Measurements from ENCODE around the gene PNPLA7. TPM values are rescaled to one million over a fixed set of nuclear protein-coding genes. Genes with fewer than 3 reads are reported as not detected.

PNPLA7 gene
- total and polyA plus RNA-seq, 3 donors from 2014 or later: 4.2 to 17.8 (median 10.9) TPM

DNA sequence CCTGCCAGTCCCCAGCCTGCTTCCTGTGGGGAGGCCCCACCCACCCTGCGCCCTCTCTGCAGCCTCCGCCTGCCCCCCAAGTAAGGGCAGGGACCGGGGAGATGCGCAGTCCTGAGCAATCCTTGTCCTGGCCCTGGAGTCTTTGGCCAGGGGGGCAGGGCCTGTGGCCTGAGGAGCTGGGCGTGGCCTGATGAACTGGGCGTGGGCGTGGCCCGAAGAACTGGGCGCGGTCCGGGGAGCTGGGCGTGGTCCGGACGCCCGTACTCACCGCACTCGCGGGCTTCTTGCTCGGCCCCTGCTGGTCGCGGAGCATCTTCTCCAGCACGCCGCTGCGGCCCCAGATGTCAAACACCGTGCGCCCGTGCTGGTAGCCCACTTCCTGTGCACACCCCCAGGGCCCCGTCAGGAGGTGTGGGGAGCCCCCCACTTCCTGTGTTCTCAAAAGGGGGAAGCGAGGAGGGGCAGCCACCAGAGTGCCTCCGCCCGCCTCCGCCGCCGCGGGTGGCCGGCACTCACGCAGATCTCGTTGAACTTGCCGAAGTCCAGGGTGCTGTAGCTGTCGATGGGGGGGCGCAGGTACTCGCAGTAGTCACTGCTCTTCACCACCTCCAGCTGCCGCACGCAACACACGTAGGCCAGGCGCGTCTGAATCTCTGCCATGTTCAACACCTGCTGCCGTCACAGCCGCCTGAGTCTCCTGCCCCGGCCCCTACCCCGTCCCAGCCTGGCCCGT lies 88.4 kb downstream of the PNPLA7 start:
- DNase-seq: peak; percentile 67
- Histone ChIP-seq H3K9me3 (no peaks in the 10 kb centered on the region), H3K27me3 (no peaks in the 10 kb centered on the region), H3K4me3 (peak overlapping the region in 1 of 2 donors; percentile 6), H3K4me1 (peaks cover 28% of the 10 kb centered on the region), H3K27ac (no peak overlapping the region), H3K36me3 (ENCODE audit: low read depth, missing control alignments) (no peaks in the 10 kb centered on the region)
- 45 to 50% methylated on average over 2 to 52 of the region's 52 CpGs for WGBS, 2 donors
- intact Hi-C loops (cut with DNase I; ENCODE audit: low total_unique reads): no loop called here
- TF ChIP-seq POLR2A (IDR thresholded peaks at IDR 0.05): no peak
- TF ChIP-seq, protein P1, sequence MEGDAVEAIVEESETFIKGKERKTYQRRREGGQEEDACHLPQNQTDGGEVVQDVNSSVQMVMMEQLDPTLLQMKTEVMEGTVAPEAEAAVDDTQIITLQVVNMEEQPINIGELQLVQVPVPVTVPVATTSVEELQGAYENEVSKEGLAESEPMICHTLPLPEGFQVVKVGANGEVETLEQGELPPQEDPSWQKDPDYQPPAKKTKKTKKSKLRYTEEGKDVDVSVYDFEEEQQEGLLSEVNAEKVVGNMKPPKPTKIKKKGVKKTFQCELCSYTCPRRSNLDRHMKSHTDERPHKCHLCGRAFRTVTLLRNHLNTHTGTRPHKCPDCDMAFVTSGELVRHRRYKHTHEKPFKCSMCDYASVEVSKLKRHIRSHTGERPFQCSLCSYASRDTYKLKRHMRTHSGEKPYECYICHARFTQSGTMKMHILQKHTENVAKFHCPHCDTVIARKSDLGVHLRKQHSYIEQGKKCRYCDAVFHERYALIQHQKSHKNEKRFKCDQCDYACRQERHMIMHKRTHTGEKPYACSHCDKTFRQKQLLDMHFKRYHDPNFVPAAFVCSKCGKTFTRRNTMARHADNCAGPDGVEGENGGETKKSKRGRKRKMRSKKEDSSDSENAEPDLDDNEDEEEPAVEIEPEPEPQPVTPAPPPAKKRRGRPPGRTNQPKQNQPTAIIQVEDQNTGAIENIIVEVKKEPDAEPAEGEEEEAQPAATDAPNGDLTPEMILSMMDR (IDR thresholded peaks at IDR 0.05): no peak

DNA sequence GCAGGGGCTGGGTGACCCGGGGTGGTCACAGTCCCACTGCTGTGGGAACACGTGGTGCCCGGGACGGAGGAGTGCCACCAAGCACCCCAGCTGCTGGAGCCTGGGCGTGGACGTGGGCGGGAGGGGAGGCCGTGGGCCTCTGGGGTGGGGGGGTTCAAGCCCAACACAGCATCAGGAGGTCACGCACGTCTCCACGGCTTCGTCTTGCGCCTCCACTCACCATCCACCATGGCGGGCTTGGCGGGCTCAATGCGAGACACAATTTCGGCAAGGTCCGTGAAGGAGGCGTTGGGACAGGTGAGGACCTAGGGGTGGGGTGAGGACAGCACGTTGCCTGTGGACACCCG lies 88.9 kb downstream of the PNPLA7 start:
- Histone ChIP-seq H3K4me1 (peaks cover 34% of the 10 kb centered on the region), H3K36me3 (ENCODE audit: low read depth, missing control alignments) (no peaks in the 10 kb centered on the region), H3K9me3 (no peaks in the 10 kb centered on the region), H3K27me3 (no peaks in the 10 kb centered on the region), H3K27ac (no peak overlapping the region), H3K4me3 (peak overlapping the region in 1 of 2 donors; percentile 6)
- 71 to 76% methylated on average over 16 to 20 of the region's 21 CpGs for WGBS, 2 donors
- no peak for DNase-seq
- intact Hi-C loops (cut with DNase I; ENCODE audit: low total_unique reads): no loop called here
- TF ChIP-seq POLR2A (IDR thresholded peaks at IDR 0.05): no peak
- TF ChIP-seq, protein P1 (IDR thresholded peaks at IDR 0.05): no peak

DNA sequence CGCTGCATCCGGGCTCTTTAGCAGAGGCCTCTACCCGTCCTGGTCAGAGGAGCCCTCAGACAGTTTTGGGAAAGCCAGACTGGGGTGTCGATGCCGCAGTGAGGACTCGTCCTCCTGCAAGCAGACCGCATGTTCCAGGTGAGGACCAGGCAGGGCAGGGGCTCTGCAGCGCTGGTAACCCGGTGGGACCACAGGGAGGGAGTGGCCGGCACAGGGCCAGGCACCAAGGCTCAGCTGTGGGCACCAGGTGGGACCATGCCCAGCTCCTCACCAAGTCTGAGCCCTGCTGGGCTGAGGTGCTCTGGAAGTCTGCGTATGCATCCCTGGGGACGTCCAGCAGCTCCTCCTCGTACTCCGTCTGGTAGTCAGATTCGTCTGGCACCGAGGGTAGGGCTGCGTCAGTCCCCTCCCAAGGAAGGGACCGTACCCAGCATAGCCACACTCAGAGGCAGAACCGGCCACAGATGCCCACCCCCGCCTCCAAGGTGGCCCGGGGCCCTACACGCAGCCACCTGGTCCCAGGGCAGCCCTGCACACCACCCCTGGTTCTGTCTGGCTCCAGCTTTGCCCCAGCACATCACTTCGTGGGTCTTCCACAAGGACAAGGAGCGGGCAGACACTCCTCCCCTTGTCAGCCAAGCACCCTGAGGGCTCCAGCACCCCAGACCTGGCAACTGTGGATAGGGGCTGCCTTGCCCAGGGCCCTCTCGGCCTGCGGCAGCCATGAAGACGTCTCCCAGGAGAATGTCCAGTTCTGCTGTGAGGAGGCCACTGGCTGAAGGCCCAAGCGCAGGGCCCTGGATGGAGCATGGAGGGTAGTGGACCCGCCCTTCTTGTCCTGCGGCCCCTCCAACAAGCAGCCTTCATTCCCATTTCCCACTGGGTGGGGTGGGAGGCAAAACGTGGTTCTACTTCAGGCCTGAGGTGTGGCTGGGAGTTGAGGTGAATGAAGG lies 89.6 kb downstream of the PNPLA7 start:
- H3K4me3 ChIP-seq: no peak overlapping the region
- WGBS, 2 donors: 81 to 88% methylated on average over 18 to 31 of the region's 31 CpGs
- TF ChIP-seq, protein P1 (IDR thresholded peaks at IDR 0.05): no peak
- TF ChIP-seq POLR2A (IDR thresholded peaks at IDR 0.05): no peak
- intact Hi-C loops (cut with DNase I; ENCODE audit: low total_unique reads): no loop called here
- no peaks in the 10 kb centered on the region for H3K36me3 ChIP-seq (ENCODE audit: low read depth, missing control alignments)
- no peak for DNase-seq
- H3K27me3 ChIP-seq: no peaks in the 10 kb centered on the region
- peaks cover 40% of the 10 kb centered on the region for H3K4me1 ChIP-seq
- H3K9me3 ChIP-seq: no peaks in the 10 kb centered on the region
- peak overlapping the region in 1 of 2 donors; percentile 92 for H3K27ac ChIP-seq

DNA sequence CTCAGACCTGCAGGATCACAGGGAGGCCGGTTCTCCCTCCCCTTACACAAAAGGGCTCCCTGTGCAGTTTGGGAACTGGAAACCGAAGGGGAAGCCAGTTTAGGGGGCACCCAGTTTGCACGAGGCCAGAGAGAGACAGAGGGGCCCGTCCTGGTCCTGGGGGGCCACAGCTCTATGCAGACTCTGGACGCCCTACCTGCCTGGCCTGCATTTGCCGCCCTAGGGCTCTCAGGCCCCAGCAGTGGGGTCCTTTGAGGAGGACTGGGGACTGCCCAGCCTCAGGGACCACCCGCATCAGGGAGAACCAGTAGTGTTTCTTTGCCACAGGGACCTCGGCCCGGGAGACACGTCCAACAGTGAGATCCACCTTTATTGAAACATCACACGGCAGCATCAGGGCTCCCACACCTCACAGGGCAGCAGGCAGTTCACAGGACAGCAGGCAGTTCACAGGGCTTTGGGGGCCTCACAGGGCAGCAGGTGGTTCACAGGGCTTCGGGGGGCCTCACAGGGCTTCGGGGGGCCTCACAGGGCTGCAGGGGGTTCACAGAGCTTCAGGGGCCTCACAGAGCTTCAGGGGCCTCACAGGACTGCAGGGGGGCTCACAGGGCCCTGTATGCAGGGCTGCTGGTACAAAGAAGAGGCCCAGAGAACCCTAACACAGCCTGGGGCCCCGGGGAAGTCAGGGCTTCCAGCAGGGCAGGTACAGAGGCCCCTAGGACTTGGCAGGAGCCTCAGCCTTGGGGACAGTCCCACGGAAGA lies 90.4 kb downstream of the PNPLA7 start:
- intact Hi-C loops (cut with DNase I; ENCODE audit: low total_unique reads): no loop called here
- no peak for TF ChIP-seq POLR2A (IDR thresholded peaks at IDR 0.05)
- TF ChIP-seq, protein P1 (IDR thresholded peaks at IDR 0.05): no peak

More for the DNA sequence above, 90.4 kb downstream of the PNPLA7 start:
- Histone ChIP-seq H3K27ac (peak overlapping the region; percentile 57 to 92), H3K36me3 (ENCODE audit: low read depth, missing control alignments) (no peaks in the 10 kb centered on the region), H3K4me3 (peak overlapping the region; percentile 43 to 77), H3K9me3 (no peaks in the 10 kb centered on the region), H3K4me1 (peaks cover 49% of the 10 kb centered on the region), H3K27me3 (no peaks in the 10 kb centered on the region)
- 24 to 53% methylated on average over 2 to 13 of the region's 15 CpGs for WGBS, 2 donors
- no peak for DNase-seq
